Tibial artery (tissue), 4 donors: ENCODE measurements around the gene ENGASE.

ENCODE experiments used
- DNase-seq, 2 donors: peaks; one replicate each; pipeline ENCODE4 v3.0.0-alpha.2; 2019
- H3K27ac ChIP-seq, 2 donors: fragments of 200-600 bp; sonication (generic) in 1 of 2; 1 replicate in 1 of 2; 2 replicates in 1 of 2; pipeline ENCODE4 v1.5.1; 2018 to 2019; ENCODE audit warnings: mild to moderate bottlenecking in 1 of 2
- H3K27me3 ChIP-seq, 2 donors: fragments of 200-600 bp; sonication (generic) in 1 of 2; one replicate each; pipeline versions ENCODE4 v1.5.1 to v1.6.0; 2016 to 2019
- H3K36me3 ChIP-seq, 3 donors: fragments of 200-600 bp; sonication (generic) in 2 of 3; one replicate each; pipeline ENCODE4 v1.5.1; 2016 to 2019; ENCODE audit warnings: mild to moderate bottlenecking in 2 of 3
- H3K4me1 ChIP-seq, 4 donors: fragments of 200-600 bp; sonication (generic) in 2 of 4; 1 replicate in 3 of 4; 2 replicates in 1 of 4; pipeline ENCODE4 v1.5.1; 2016 to 2019
- H3K4me3 ChIP-seq, 2 donors: fragments of 200-600 bp; sonication (generic) in 1 of 2; 1 replicate in 1 of 2; 2 replicates in 1 of 2; pipeline ENCODE4 v1.5.1; 2018 to 2019; ENCODE audit warnings: mild to moderate bottlenecking in 2 of 2
- H3K9me3 ChIP-seq, 3 donors: fragments of 200-600 bp; sonication (generic) in 1 of 3; one replicate each; pipeline ENCODE4 v1.5.1; 2016 to 2019
- intact Hi-C: fragments of 100-400 bp; cut with DNase I; formaldehyde crosslinking; loops from one replicate; pipeline ENCODE4 v1.15.0; 2023; ENCODE audit warnings: low total_unique reads
- TF ChIP-seq, protein P1 (sequence below), 2 experiments: fragments of 200-600 bp in 1 of 2; fragments of 450-650 bp in 1 of 2; IDR thresholded peaks; one replicate each; pipeline ENCODE4 v1.5.1; 2017 to 2019; ENCODE audit warnings: antibody characterized with exemption in 2 of 2, mild to moderate bottlenecking in 1 of 2, moderate library complexity in 1 of 2

ENGASE gene

DNA sequence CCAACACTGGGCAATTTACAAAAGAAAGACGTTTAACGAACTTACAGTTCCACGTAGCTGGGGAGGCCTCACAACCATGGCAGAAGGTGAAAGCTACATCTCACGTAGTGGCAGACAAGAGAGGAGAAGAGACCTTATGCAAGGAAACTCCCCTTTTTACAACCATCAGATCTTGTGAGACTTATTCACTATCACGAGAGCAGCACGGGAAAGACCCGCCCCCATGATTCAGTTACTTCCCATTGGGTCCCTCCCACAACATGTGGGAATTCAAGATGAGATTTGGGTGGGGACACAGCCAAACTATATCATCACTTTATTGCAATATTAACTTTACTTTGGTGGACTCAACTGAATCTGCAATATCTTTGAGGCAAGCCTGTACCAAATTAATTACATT, 11.9 kb upstream of the ENGASE start:
- Histone ChIP-seq H3K4me3 (no peak overlapping the region), H3K4me1 (no peaks in the 10 kb centered on the region), H3K36me3 (no peaks in the 10 kb centered on the region), H3K9me3 (no peaks in the 10 kb centered on the region), H3K27ac (no peak overlapping the region), H3K27me3 (no peaks in the 10 kb centered on the region)
- TF ChIP-seq, protein P1, sequence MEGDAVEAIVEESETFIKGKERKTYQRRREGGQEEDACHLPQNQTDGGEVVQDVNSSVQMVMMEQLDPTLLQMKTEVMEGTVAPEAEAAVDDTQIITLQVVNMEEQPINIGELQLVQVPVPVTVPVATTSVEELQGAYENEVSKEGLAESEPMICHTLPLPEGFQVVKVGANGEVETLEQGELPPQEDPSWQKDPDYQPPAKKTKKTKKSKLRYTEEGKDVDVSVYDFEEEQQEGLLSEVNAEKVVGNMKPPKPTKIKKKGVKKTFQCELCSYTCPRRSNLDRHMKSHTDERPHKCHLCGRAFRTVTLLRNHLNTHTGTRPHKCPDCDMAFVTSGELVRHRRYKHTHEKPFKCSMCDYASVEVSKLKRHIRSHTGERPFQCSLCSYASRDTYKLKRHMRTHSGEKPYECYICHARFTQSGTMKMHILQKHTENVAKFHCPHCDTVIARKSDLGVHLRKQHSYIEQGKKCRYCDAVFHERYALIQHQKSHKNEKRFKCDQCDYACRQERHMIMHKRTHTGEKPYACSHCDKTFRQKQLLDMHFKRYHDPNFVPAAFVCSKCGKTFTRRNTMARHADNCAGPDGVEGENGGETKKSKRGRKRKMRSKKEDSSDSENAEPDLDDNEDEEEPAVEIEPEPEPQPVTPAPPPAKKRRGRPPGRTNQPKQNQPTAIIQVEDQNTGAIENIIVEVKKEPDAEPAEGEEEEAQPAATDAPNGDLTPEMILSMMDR (IDR thresholded peaks at IDR 0.05) = no peak
- no peak for DNase-seq
- intact Hi-C loops = no loop called here

DNA sequence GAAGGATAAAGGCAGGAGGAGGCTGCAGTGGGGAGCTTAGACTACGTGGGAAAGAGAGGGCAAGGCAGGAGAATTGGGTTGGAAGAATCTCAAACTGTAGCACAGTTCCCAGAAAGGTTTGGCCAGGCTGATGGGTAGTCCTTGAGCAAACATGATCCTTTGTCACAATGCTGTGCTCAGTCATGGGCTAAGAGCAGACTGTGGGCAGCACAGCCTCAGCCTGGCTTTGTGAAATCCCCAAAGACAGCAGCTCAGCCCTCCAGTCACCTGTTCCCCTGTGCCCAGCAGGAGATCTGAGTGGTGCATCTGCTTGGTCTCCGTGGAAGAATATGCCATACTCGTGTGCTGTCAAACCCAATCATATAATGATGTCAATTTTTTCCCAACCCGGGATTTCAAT, 10.6 kb upstream of the ENGASE start:
- no peak overlapping the region for H3K4me3 ChIP-seq
- H3K9me3 ChIP-seq = no peaks in the 10 kb centered on the region
- TF ChIP-seq, protein P1 (IDR thresholded peaks at IDR 0.05) = no peak
- H3K4me1 ChIP-seq = no peaks in the 10 kb centered on the region
- intact Hi-C loops = no loop called here
- H3K36me3 ChIP-seq = no peaks in the 10 kb centered on the region
- H3K27ac ChIP-seq = no peak overlapping the region
- H3K27me3 ChIP-seq = no peaks in the 10 kb centered on the region
- peak in 1 of 2 donors; percentile 21 for DNase-seq

DNA sequence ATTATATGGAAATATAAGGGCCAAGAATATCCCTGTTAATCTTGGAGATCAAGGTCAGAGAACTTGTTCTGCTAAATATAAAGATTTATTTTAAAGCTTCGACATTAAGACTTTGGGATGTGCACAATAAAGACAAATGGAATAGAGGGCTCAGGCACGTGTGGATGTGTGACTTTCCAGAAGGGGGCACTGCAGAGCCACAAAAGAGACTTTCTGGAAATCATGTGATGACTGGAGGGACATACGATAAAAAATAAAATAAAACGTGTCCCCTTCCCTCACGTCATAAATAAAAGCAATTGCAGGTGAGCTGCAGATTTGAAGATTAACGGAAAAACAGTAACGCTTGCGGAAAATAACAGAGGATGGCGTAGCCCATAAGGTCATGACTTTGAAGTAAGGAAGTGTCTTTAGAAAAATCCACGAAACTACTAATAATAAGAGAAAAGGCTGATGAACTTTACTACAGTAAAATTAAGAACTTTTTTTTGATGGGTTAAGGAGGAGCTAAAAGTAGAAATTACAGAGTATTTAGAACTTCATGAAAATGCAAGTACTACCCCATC, 9.4 kb upstream of the ENGASE start:
- Histone ChIP-seq H3K27me3 (no peaks in the 10 kb centered on the region), H3K36me3 (no peaks in the 10 kb centered on the region), H3K27ac (no peak overlapping the region), H3K9me3 (no peaks in the 10 kb centered on the region), H3K4me1 (no peaks in the 10 kb centered on the region), H3K4me3 (no peak overlapping the region)
- DNase-seq = no peak
- TF ChIP-seq, protein P1 (IDR thresholded peaks at IDR 0.05) = peak; percentile 52
- intact Hi-C loops = no loop called here

DNA sequence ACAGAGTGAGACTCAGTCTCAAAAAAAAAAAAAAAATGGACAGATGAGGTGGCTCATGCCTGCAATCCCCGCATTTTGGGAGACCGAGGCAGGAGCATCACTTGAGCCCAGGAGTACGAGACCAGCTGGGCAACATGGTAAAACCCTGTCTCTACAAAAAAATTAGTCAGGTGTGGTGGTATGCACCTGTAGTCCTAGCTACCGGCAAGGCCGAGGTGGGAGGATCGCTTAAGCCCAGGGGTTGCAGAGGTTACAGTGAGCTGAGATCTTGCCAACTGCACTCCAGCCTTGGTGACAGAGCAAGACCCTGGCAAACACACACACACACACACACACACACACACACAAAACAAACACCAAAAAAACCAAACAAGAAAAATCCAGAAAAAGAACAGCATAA, 7.7 kb upstream of the ENGASE start:
- H3K4me3 ChIP-seq = no peak overlapping the region
- H3K36me3 ChIP-seq = no peaks in the 10 kb centered on the region
- H3K4me1 ChIP-seq = no peaks in the 10 kb centered on the region
- no peaks in the 10 kb centered on the region for H3K27me3 ChIP-seq
- TF ChIP-seq, protein P1 (IDR thresholded peaks at IDR 0.05) = no peak
- intact Hi-C loops = no loop called here
- H3K9me3 ChIP-seq = no peaks in the 10 kb centered on the region
- no peak for DNase-seq
- H3K27ac ChIP-seq = no peak overlapping the region

DNA sequence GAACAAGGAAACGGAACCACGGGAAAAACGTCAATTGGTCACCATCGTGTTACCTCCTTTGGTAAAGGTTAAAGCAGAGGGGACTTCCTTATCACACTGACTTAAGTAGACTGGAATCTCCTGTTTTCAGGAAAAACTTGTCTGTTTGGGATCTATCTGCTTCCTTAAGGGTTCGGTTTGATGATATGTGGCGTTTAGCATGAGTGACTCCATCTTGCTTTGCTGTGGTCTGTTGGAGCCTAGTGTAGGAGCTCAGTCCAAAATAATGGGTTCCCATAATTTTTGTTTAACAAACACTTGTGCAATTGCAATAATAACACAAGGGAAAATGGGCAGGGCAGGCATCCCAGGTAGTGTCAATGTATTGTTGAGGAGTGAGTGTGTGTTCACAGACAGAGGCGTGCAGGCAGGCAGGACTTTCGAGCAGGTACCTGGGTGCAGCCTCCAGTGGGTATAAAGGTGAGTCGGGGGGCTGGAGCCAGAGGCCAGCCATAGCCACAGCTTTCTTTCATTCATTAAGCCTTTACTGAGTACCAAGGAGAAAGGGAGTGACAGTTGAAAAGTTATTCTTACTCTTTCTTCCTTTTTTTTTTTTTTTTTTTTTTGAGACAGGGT, 4.3 kb upstream of the ENGASE start:
- Histone ChIP-seq H3K27ac (no peak overlapping the region), H3K36me3 (no peaks in the 10 kb centered on the region), H3K4me3 (no peak overlapping the region), H3K9me3 (no peaks in the 10 kb centered on the region), H3K27me3 (no peaks in the 10 kb centered on the region), H3K4me1 (peaks cover 0 to 13% (median 9%) of the 10 kb centered on the region in 4 donors)
- DNase-seq = no peak
- TF ChIP-seq, protein P1 (IDR thresholded peaks at IDR 0.05) = no peak
- intact Hi-C loops = no loop called here
